Suprapubic skin (tissue), 4 donors: ENCODE measurements around the gene SLC50A1.

Source experiments
- CTCF ChIP-seq, 2 donors: fragments of 200-600 bp in 1 of 2; fragments of 450-650 bp in 1 of 2; sonication (generic) in 1 of 2; IDR thresholded peaks; one replicate each; pipeline ENCODE4 v1.5.1; 2016 to 2019; ENCODE audit warnings: antibody characterized with exemption in 2 of 2, mild to moderate bottlenecking in 1 of 2, moderate library complexity in 1 of 2
- POLR2A ChIP-seq, 2 donors: fragments of 450-650 bp; IDR thresholded peaks; one replicate each; pipeline ENCODE4 v1.6.1; 2017; ENCODE audit warnings: antibody characterized with exemption in 2 of 2, mild to moderate bottlenecking in 2 of 2, moderate library complexity in 2 of 2
- POLR2AphosphoS5 ChIP-seq, 3 donors: sonication (generic); formaldehyde crosslinking; IDR thresholded peaks; one replicate each; pipeline ENCODE4 v1.6.1; 2017; ENCODE audit warnings: antibody characterized with exemption in 3 of 3

- TF ChIP-seq CTCF (IDR thresholded peaks at IDR 0.05) = no peak
- TF ChIP-seq POLR2A (IDR thresholded peaks at IDR 0.05) = no peak
- TF ChIP-seq POLR2AphosphoS5 (IDR thresholded peaks at IDR 0.05) = no peak
Observed at GRCh38 chr1:155177918-155178281, 42.2 kb downstream of the SLC50A1 start.
